H9 (cell line): Measurements from ENCODE around the gene GDPGP1. TPM values are rescaled to one million over a fixed set of nuclear protein-coding genes. Genes with fewer than 3 reads are reported as not detected.

Experiments used
- DNase-seq: peaks from one replicate; pipeline ENCODE4 v3.0.0-alpha.2; 2017
- H2AFZ ChIP-seq: one replicate; pipeline ENCODE4 v1.6.1; 2013; ENCODE audit warnings: mild to moderate bottlenecking, low read length, control low read depth, moderate library complexity
- H2AK5ac ChIP-seq: 2 replicates; pipeline ENCODE4 v1.6.1; 2013; ENCODE audit warnings: low read length, control low read depth, mixed read lengths; ENCODE audit not compliant: insufficient read length
- H2BK120ac ChIP-seq: one replicate; pipeline ENCODE4 v1.6.1; 2013; ENCODE audit warnings: low read depth, mild to moderate bottlenecking, low read length, control low read depth, inconsistent platforms; ENCODE audit not compliant: poor library complexity, severe bottlenecking
- H2BK12ac ChIP-seq: 2 replicates; pipeline ENCODE4 v1.6.1; 2013; ENCODE audit warnings: low read length, control low read depth, mixed read lengths, low read depth; ENCODE audit not compliant: insufficient read length
- H2BK15ac ChIP-seq: 2 replicates; pipeline ENCODE4 v1.6.1; 2013; ENCODE audit warnings: low read depth, low read length, control low read depth
- H2BK20ac ChIP-seq: one replicate; pipeline ENCODE4 v1.6.1; 2013; ENCODE audit warnings: low read depth, mild to moderate bottlenecking, low read length, control low read depth, inconsistent platforms; ENCODE audit not compliant: poor library complexity, severe bottlenecking
- H2BK5ac ChIP-seq: 2 replicates; pipeline ENCODE4 v1.6.1; 2013; ENCODE audit warnings: low read length, control low read depth, mixed read lengths; ENCODE audit not compliant: insufficient read length
- H3K14ac ChIP-seq: 2 replicates; pipeline ENCODE4 v1.6.1; 2013; ENCODE audit warnings: low read length, control low read depth; ENCODE audit not compliant: insufficient read depth
- H3K18ac ChIP-seq: 2 replicates; pipeline ENCODE4 v1.6.1; 2013; ENCODE audit warnings: low read depth, mild to moderate bottlenecking, mixed read lengths, low read length, control low read depth; ENCODE audit not compliant: insufficient read length
- H3K23ac ChIP-seq: 2 replicates; pipeline ENCODE4 v1.6.1; 2013; ENCODE audit warnings: low read length, control low read depth, mixed read lengths, low read depth; ENCODE audit not compliant: insufficient read length
- H3K23me2 ChIP-seq: 2 replicates; pipeline ENCODE4 v1.6.1; 2013; ENCODE audit warnings: low read depth, mild to moderate bottlenecking, mixed read lengths, low read length, control low read depth; ENCODE audit not compliant: insufficient read length, poor library complexity, severe bottlenecking
- H3K27ac ChIP-seq: 2 replicates; pipeline ENCODE4 v1.5.1; 2013; ENCODE audit warnings: low read length, control low read depth, mixed read lengths, low read depth; ENCODE audit not compliant: insufficient read length
- H3K27me3 ChIP-seq: 2 replicates; pipeline ENCODE4 v1.6.1; 2013; ENCODE audit warnings: low read length, control low read depth, inconsistent platforms; ENCODE audit not compliant: insufficient read depth
- H3K4ac ChIP-seq: 2 replicates; pipeline ENCODE4 v1.6.1; 2013; ENCODE audit warnings: low read depth, mild to moderate bottlenecking, control low read depth, inconsistent platforms, low read length, moderate library complexity
- H3K4me1 ChIP-seq: 2 replicates; pipeline ENCODE4 v1.6.1; 2013; ENCODE audit warnings: low read length, control low read depth, inconsistent platforms; ENCODE audit not compliant: insufficient read depth
- H3K4me2 ChIP-seq: 2 replicates; pipeline ENCODE4 v1.6.1; 2013; ENCODE audit warnings: low read length, control low read depth, mixed read lengths; ENCODE audit not compliant: insufficient read length, insufficient read depth
- H3K56ac ChIP-seq: 2 replicates; pipeline ENCODE4 v1.6.1; 2013; ENCODE audit warnings: low read depth, mild to moderate bottlenecking, mixed read lengths, low read length, control low read depth; ENCODE audit not compliant: insufficient read length
- H3K79me1 ChIP-seq: 2 replicates; pipeline ENCODE4 v1.6.1; 2013; ENCODE audit warnings: low read depth, mild to moderate bottlenecking, moderate library complexity, low read length, control low read depth, inconsistent platforms; ENCODE audit not compliant: insufficient read depth, poor library complexity, severe bottlenecking
- H3K79me2 ChIP-seq: 2 replicates; pipeline ENCODE4 v1.6.1; 2013; ENCODE audit warnings: low read length, control low read depth, inconsistent platforms; ENCODE audit not compliant: insufficient read depth
- H3K9ac ChIP-seq: 2 replicates; pipeline ENCODE4 v1.6.1; 2013; ENCODE audit warnings: low read length, control low read depth, mixed read lengths; ENCODE audit not compliant: insufficient read length; ENCODE audit errors: extremely low read depth
- H3K9me3 ChIP-seq: one replicate; pipeline ENCODE4 v1.6.1; 2013; ENCODE audit warnings: low read depth, low read length, inconsistent platforms; ENCODE audit not compliant: control insufficient read depth
- H3T11ph ChIP-seq: one replicate; pipeline ENCODE4 v1.6.1; 2013; ENCODE audit warnings: mild to moderate bottlenecking, low read length, control low read depth, inconsistent platforms
- H4K20me1 ChIP-seq: one replicate; pipeline ENCODE4 v1.6.1; 2013; ENCODE audit not compliant: control insufficient read depth, insufficient read length, insufficient read depth
- H4K5ac ChIP-seq: 2 replicates; pipeline ENCODE4 v1.6.1; 2013; ENCODE audit warnings: low read depth, mild to moderate bottlenecking, mixed read lengths, low read length, control low read depth; ENCODE audit not compliant: insufficient read length
- H4K8ac ChIP-seq: replicated peaks from 2 replicates; pipeline ENCODE4 v1.6.1; 2013; ENCODE audit warnings: low read length, control low read depth, mixed read lengths, low read depth; ENCODE audit not compliant: insufficient read length
- H4K91ac ChIP-seq: 2 replicates; pipeline ENCODE4 v1.6.1; 2013; ENCODE audit warnings: low read depth, mild to moderate bottlenecking, moderate library complexity, mixed read lengths, low read length, control low read depth; ENCODE audit not compliant: insufficient read length
- H3K27ac Mint-ChIP-seq, 3 experiments: 2 replicates in 2 of 3; 3 replicates in 1 of 3; pipeline ENCODE4 v1.8.0; 2020 to 2021; ENCODE audit warnings: mixed read lengths in 3 of 3, mild to moderate bottlenecking in 1 of 3, moderate library complexity in 1 of 3
- H3K27me3 Mint-ChIP-seq: 2 replicates; pipeline ENCODE4 v1.8.0; 2021; ENCODE audit warnings: low read depth, mild to moderate bottlenecking, moderate library complexity, mixed read lengths
- H3K36me3 Mint-ChIP-seq, 3 experiments: 2 replicates in 2 of 3; 3 replicates in 1 of 3; pipeline ENCODE4 v1.8.0; 2020 to 2021; ENCODE audit warnings: low read depth in 3 of 3, mixed read lengths in 3 of 3; ENCODE audit not compliant: insufficient read depth in 1 of 3
- H3K4me1 Mint-ChIP-seq, 2 experiments: 2 replicates each; pipeline ENCODE4 v1.8.0; 2020; ENCODE audit warnings: mixed read lengths in 2 of 2
- H3K4me3 Mint-ChIP-seq, 2 experiments: 2 replicates in 1 of 2; 3 replicates in 1 of 2; pipeline ENCODE4 v1.8.0; 2020 to 2021; ENCODE audit warnings: mild to moderate bottlenecking in 2 of 2, mixed read lengths in 2 of 2, moderate library complexity in 1 of 2
- H3K9me3 Mint-ChIP-seq, 2 experiments: 2 replicates in 1 of 2; 3 replicates in 1 of 2; pipeline ENCODE4 v1.8.0; 2020; ENCODE audit warnings: mild to moderate bottlenecking in 2 of 2, mixed read lengths in 2 of 2, moderate library complexity in 1 of 2
- WGBS: extraction: QIAGEN DNeasy Blood & Tissue Kit; methylation state at CpG from one replicate; pipeline ENCODE4 v1.1.7; 2013; ENCODE audit warnings: missing lambda C conversion rate, low lambda C conversion rate, mixed read lengths; ENCODE audit not compliant: insufficient read length; ENCODE audit errors: extremely low coverage; 5-methylcytosine and 5-hydroxymethylcytosine counted together
- total RNA-seq: library from RNA; stranded (reverse); gene quantifications from 2 replicates; pipeline ENCODE4 v1.2.1, GENCODE V29; 2021
- TF ChIP-seq, protein P1 (sequence below): fragments of 200-600 bp; sonication (generic); conservative IDR thresholded peaks from 3 replicates; pipeline ENCODE4 v1.8.0; 2021; ENCODE audit warnings: antibody characterized with exemption, mild to moderate bottlenecking

The GDPGP1 gene
- total RNA-seq, 1 experiment from 2014 or later: 6.7 TPM

DNA sequence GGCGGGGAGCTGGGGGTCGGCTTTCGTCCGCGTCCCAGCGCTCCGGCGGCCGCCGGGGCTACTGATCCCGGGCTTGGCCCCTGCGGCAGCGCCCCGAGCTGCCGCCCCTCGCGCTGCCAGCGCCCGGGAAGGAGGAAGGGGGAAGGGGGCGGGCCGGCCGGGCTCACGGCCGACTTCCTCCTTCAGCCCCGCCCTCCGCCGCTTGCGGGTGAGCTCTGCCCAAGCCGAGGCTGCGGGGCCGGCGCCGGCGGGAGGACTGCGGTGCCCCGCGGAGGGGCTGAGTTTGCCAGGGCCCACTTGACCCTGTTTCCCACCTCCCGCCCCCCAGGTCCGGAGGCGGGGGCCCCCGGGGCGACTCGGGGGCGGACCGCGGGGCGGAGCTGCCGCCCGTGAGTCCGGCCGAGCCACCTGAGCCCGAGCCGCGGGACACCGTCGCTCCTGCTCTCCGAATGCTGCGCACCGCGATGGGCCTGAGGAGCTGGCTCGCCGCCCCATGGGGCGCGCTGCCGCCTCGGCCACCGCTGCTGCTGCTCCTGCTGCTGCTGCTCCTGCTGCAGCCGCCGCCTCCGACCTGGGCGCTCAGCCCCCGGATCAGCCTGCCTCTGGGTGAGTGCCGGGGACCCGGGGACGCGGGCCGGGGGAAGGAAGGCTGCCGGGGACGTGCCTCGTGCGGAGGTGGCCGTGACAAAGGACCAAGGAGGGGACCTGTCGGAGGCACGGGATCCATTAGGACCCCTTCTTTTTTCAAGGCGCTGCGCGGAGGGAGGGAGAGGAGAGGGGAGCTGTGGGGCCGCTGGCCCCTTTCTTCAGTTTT, 32.7 kb upstream of the GDPGP1 start, which contains the start of gene SEMA4B:
Gene SEMA4B, plus strand, starts transcription at position 201 of the 814 bp plus-strand sequence. Its CDS starts 249 bp downstream, at position 450.
- Histone ChIP-seq H3T11ph (no peak within 1 kb of the TSS), H3K23ac (no peak within 1 kb of the TSS), H3K79me1 (peaks cover 13% of the 10 kb centered on the region), H2BK20ac (no peak within 1 kb of the TSS), H2BK12ac (no peak within 1 kb of the TSS), H3K9ac (peak within 1 kb of the TSS; percentile 74), H3K4me2 (peak within 1 kb of the TSS; percentile 45), H3K14ac (peak within 1 kb of the TSS; percentile 70), H4K20me1 (no peaks in the 10 kb centered on the region), H3K56ac (no peak within 1 kb of the TSS), H3K27ac (no peak within 1 kb of the TSS), H3K79me2 (no peaks in the 10 kb centered on the region; the same call in 1 of the 2 replicates), H4K5ac (no peak within 1 kb of the TSS), H3K4ac (no peak within 1 kb of the TSS), H4K91ac (no peak within 1 kb of the TSS), H3K4me1 (peaks cover 6% of the 10 kb centered on the region; the same call in 1 of the 2 replicates), H2BK5ac (no peak within 1 kb of the TSS), H2AFZ (no peak within 1 kb of the TSS), H3K9me3 (no peaks in the 10 kb centered on the region), H4K8ac (no peak within 1 kb of the TSS), H3K23me2 (peaks cover 13% of the 10 kb centered on the region), H2BK15ac (no peak within 1 kb of the TSS), H2BK120ac (no peak within 1 kb of the TSS), H2AK5ac (no peak within 1 kb of the TSS), H3K27me3 (no peaks in the 10 kb centered on the region; the same call in 1 of the 2 replicates), H3K18ac (peak within 1 kb of the TSS; percentile 46)
- peaks cover 0 to 6% (median 1%) of the 10 kb centered on the region in 3 experiments; a peak in 3 of 7 replicates for H3K36me3 Mint-ChIP-seq
- H3K27me3 Mint-ChIP-seq: peaks cover 4% of the 10 kb centered on the region
- H3K4me3 Mint-ChIP-seq: peak within 1 kb of the TSS; percentile 79 to 90
- TF ChIP-seq, protein P1, sequence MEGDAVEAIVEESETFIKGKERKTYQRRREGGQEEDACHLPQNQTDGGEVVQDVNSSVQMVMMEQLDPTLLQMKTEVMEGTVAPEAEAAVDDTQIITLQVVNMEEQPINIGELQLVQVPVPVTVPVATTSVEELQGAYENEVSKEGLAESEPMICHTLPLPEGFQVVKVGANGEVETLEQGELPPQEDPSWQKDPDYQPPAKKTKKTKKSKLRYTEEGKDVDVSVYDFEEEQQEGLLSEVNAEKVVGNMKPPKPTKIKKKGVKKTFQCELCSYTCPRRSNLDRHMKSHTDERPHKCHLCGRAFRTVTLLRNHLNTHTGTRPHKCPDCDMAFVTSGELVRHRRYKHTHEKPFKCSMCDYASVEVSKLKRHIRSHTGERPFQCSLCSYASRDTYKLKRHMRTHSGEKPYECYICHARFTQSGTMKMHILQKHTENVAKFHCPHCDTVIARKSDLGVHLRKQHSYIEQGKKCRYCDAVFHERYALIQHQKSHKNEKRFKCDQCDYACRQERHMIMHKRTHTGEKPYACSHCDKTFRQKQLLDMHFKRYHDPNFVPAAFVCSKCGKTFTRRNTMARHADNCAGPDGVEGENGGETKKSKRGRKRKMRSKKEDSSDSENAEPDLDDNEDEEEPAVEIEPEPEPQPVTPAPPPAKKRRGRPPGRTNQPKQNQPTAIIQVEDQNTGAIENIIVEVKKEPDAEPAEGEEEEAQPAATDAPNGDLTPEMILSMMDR: no peak
- peak; percentile 85 for DNase-seq
- peak within 1 kb of the TSS; percentile 19 to 94 (median 45); a peak in 4 of 7 replicates for H3K27ac Mint-ChIP-seq
- H3K4me1 Mint-ChIP-seq: peaks cover 22 to 23% of the 10 kb centered on the region in 2 experiments
- no peaks in the 10 kb centered on the region for H3K9me3 Mint-ChIP-seq
- WGBS: no CpG with 5 or more reads among the region's 88 CpGs
